ENCODE data around the gene MYO1H. TPM values are rescaled to one million over a fixed set of nuclear protein-coding genes. Genes with fewer than 3 reads are reported as not detected.

The MYO1H gene
- total RNA-seq, 1 experiment from 2014 or later, result not detected

- H3K27me3 ChIP-seq (ENCODE audit: control insufficient read depth, insufficient read depth, low read length), result no peaks in the 10 kb centered on the region
- no peaks in the 10 kb centered on the region; the same call in 1 of the 2 replicates for H3K36me3 ChIP-seq (replicated peaks; ENCODE audit: control insufficient read depth, insufficient read depth, low read length)
- peak; percentile 38 for DNase-seq
- H3K4me3 ChIP-seq (ENCODE audit: insufficient read depth, low read depth, low read length), result peak overlapping the region; percentile 81
Measured at GRCh38 chr12:109475993-109476806, 128.5 kb downstream of the MYO1H start.

- DNase-seq, result no peak
- no peaks in the 10 kb centered on the region for H3K27me3 ChIP-seq (ENCODE audit: control insufficient read depth, insufficient read depth, low read length)
- H3K36me3 ChIP-seq (replicated peaks; ENCODE audit: control insufficient read depth, insufficient read depth, low read length), result no peaks in the 10 kb centered on the region; the same call in 1 of the 2 replicates
- H3K4me3 ChIP-seq (ENCODE audit: insufficient read depth, low read depth, low read length), result peak overlapping the region; percentile 81
Measured at GRCh38 chr12:109476807-109477184, 129.1 kb downstream of the MYO1H start.

DNA sequence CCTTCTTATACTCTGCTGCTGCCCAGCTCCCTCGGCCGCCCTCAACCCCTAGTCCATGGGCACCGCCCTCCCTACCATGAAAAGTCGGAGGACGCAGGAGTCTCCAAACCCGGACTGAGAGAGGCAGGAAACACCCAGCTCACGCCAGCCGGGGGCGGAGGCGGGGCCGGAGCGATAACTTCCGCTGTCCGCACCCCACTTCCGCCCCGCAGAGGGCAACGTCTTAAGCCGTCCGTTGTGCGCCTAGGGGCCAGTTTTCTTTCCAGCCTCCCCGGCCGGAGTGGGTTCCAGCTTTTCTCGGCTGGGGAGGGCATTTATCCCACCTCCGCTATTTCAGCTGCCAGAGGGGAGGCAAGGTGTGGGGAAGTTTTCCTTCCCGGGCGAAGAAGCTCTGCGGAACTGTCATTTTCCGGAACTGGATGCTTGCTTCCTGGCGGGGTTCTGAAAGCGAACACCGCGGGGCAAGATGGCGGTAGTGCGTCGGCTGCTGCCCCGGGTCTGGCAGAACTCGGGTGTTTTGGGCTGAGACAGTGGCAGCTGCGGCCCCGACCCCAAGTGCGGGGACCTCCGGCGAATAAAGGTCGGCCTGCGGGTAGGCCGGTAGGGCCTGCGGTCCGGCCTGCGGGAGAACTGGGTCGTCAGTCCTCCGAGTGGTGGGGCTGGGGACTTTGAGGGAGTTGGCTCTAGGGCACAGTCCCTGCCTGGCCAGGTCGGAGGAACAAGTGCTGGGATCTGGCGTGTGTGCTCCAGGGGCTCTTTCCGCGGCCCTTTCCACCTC is 129.7 kb downstream of the MYO1H start, which contains the start of the genes KCTD10 and UBE3B:
Gene KCTD10, minus strand, starts transcription at position 116 of the 778 bp plus-strand sequence. Its CDS starts 38 bp downstream, at position 78.
Gene UBE3B, plus strand, starts transcription at position 450 of the 778 bp plus-strand sequence. CDS start 5,918 bp downstream, outside the sequence.
- DNase-seq, result peak; percentile 95
- Histone ChIP-seq H3K4me3 (ENCODE audit: insufficient read depth, low read depth, low read length) (peak within 1 kb of the TSS; percentile 81), H3K36me3 (replicated peaks; ENCODE audit: control insufficient read depth, insufficient read depth, low read length) (no peaks in the 10 kb centered on the region; the same call in 1 of the 2 replicates), H3K27me3 (ENCODE audit: control insufficient read depth, insufficient read depth, low read length) (no peaks in the 10 kb centered on the region)

DNA sequence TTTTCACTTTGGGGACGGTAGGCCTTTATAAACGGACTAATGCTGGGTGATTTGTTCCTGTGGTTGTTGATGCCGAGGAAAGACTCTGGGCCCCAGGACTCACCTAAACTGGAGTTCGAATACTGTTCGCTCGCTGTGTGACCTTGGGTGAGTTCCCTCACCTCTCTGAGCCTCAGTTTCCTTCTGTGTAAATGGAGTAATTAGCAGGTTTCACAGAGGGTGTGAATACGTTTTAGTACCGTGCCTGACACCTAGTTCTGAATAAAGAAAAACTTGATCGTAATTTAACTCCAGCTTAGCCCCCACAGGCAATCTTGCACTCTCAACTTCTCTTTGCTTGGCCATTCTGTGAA is 130.2 kb downstream of the MYO1H start:
- Histone ChIP-seq H3K36me3 (replicated peaks; ENCODE audit: control insufficient read depth, insufficient read depth, low read length) (no peaks in the 10 kb centered on the region; the same call in 1 of the 2 replicates), H3K27me3 (ENCODE audit: control insufficient read depth, insufficient read depth, low read length) (no peaks in the 10 kb centered on the region), H3K4me3 (ENCODE audit: insufficient read depth, low read depth, low read length) (peak overlapping the region; percentile 81)
- no peak for DNase-seq

DNA sequence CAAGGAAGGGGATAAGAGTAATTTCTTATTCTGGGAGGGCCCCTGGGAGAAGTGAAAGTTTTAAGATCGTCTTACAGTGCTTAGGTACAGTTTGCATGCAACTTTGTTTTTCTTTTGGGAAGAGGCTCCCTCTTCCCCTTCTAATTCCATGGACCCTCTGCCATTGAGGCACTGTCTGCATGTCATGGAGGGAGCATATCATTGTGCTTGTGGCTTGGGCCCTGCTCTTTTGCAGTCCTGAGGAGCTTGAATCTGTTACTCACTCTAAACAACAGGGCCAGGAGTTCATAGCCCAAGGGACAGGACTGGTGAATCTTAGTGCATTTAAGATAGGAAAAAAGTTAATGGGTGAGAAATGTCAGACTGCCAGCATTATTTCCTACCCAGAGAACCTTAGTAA is 132.1 kb downstream of the MYO1H start:
- no peak overlapping the region for H3K4me3 ChIP-seq (ENCODE audit: insufficient read depth, low read depth, low read length)
- DNase-seq, result no peak
- H3K27me3 ChIP-seq (ENCODE audit: control insufficient read depth, insufficient read depth, low read length), result no peaks in the 10 kb centered on the region
- peaks cover 1% of the 10 kb centered on the region; the same call in 1 of the 2 replicates for H3K36me3 ChIP-seq (replicated peaks; ENCODE audit: control insufficient read depth, insufficient read depth, low read length)

DNA sequence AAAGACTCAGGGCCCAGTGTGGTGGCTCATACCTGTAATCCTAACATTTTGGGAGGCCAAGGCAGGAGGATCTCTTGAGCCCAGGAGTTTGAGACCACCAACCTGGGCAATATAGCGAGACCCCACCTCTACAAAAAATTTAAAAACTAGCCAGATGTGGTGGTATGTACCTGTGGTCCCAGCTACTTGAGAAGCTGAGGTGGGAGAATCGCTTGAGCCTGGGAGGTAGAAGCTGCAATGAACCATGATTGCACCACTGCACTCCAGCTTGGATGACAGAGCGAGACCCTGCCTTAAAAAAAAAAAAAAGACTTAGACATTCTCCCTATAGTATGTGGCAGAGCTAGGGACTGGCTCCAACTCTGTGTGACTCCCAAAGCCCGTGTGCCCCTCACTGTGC is 132.7 kb downstream of the MYO1H start:
- H3K4me3 ChIP-seq (ENCODE audit: insufficient read depth, low read depth, low read length), result no peak overlapping the region
- DNase-seq, result no peak
- no peaks in the 10 kb centered on the region for H3K27me3 ChIP-seq (ENCODE audit: control insufficient read depth, insufficient read depth, low read length)
- H3K36me3 ChIP-seq (replicated peaks; ENCODE audit: control insufficient read depth, insufficient read depth, low read length), result peaks cover 4% of the 10 kb centered on the region

- Histone ChIP-seq H3K4me3 (ENCODE audit: insufficient read depth, low read depth, low read length) (no peak overlapping the region), H3K36me3 (replicated peaks; ENCODE audit: control insufficient read depth, insufficient read depth, low read length) (peaks cover 6% of the 10 kb centered on the region), H3K27me3 (ENCODE audit: control insufficient read depth, insufficient read depth, low read length) (no peaks in the 10 kb centered on the region)
- DNase-seq, result no peak
Measured at GRCh38 chr12:109481863-109482262, 134.2 kb downstream of the MYO1H start.

DNA sequence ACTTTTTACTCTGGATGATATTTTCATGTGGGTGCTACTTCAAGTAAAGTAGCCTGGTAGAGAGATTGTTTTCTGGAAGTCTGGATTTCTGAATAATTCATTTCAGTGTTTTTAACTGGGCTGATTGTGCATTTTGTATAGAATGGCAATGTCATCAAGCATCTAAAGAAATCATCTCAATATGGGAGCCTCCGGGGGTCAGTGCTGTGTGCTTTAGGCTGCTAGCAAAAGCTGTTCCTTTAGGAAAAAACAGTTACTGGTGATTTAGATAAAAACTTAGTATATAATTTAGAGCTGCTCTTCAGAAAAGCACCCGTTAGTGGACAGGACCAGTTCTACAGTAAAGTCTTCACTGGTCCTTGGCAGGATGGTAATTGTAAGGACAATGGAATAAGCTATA is 134.8 kb downstream of the MYO1H start:
- DNase-seq, result no peak
- Histone ChIP-seq H3K4me3 (ENCODE audit: insufficient read depth, low read depth, low read length) (no peak overlapping the region), H3K36me3 (replicated peaks; ENCODE audit: control insufficient read depth, insufficient read depth, low read length) (peaks cover 10% of the 10 kb centered on the region), H3K27me3 (ENCODE audit: control insufficient read depth, insufficient read depth, low read length) (no peaks in the 10 kb centered on the region)

- Histone ChIP-seq H3K27me3 (ENCODE audit: control insufficient read depth, insufficient read depth, low read length) (no peaks in the 10 kb centered on the region), H3K4me3 (ENCODE audit: insufficient read depth, low read depth, low read length) (no peak overlapping the region)
- DNase-seq, result no peak
Measured at GRCh38 chr12:109482894-109483293, 135.2 kb downstream of the MYO1H start.

DNA sequence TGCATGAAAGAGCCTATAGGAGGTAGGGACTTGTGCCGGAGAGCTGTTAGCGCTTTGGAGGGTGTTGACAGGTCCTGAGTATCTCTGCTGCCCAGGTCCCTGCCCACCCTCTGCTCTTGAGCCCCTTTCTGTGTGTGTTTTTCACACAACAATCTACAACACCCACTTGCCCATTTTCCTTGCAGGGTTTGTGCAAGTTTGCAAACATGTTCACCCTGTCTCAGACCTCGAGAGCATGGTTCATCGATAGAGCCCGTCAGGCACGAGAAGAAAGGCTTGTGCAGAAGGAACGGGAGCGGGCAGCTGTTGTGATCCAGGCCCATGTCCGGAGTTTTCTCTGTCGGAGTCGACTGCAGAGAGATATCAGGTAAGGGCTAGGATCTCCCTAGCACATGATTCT is 135.6 kb downstream of the MYO1H start:
- Histone ChIP-seq H3K36me3 (replicated peaks; ENCODE audit: control insufficient read depth, insufficient read depth, low read length) (peaks cover 17% of the 10 kb centered on the region), H3K27me3 (ENCODE audit: control insufficient read depth, insufficient read depth, low read length) (no peaks in the 10 kb centered on the region), H3K4me3 (ENCODE audit: insufficient read depth, low read depth, low read length) (no peak overlapping the region)
- DNase-seq, result no peak

More at GRCh38 chr12:109482894-109483293, 135.2 kb downstream of the MYO1H start:
- H3K36me3 ChIP-seq (replicated peaks; ENCODE audit: control insufficient read depth, insufficient read depth, low read length), result peaks cover 12% of the 10 kb centered on the region

DNA sequence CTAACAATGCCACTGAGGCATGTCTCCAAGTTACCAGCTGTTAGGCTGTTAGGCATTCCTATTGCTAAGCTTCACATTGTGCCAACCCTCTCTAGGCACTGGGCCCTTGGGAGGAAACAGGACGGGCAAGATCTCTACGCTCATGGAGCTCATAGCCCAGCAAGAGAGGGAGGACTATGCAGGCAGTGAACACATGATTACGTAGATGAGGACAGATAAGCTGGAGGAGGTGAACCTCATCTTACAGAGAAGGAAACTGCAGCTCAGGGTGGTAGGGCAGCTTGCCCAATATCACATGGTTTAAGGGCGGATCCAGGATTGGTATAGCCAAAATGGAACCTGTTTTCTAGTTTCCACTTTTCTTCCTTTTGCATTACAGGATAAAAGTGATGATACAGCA is 137.5 kb downstream of the MYO1H start:
- Histone ChIP-seq H3K4me3 (ENCODE audit: insufficient read depth, low read depth, low read length) (no peak overlapping the region), H3K36me3 (replicated peaks; ENCODE audit: control insufficient read depth, insufficient read depth, low read length) (peaks cover 27% of the 10 kb centered on the region), H3K27me3 (ENCODE audit: control insufficient read depth, insufficient read depth, low read length) (no peaks in the 10 kb centered on the region)
- DNase-seq, result no peak

GRCh38 chr12:109487181-109488050 is 139.7 kb downstream of the MYO1H start:
- DNase-seq, result no peak
- Histone ChIP-seq H3K27me3 (ENCODE audit: control insufficient read depth, insufficient read depth, low read length) (no peaks in the 10 kb centered on the region), H3K36me3 (replicated peaks; ENCODE audit: control insufficient read depth, insufficient read depth, low read length) (peaks cover 31% of the 10 kb centered on the region), H3K4me3 (ENCODE audit: insufficient read depth, low read depth, low read length) (no peak overlapping the region)

- Histone ChIP-seq H3K36me3 (replicated peaks; ENCODE audit: control insufficient read depth, insufficient read depth, low read length) (peaks cover 32% of the 10 kb centered on the region), H3K27me3 (ENCODE audit: control insufficient read depth, insufficient read depth, low read length) (no peaks in the 10 kb centered on the region), H3K4me3 (ENCODE audit: insufficient read depth, low read depth, low read length) (no peak overlapping the region)
- DNase-seq, result no peak
Measured at GRCh38 chr12:109488051-109488665, 140.5 kb downstream of the MYO1H start.

All from H7 (cell line).